PC-3 (cell line): Measurements from ENCODE around the gene ACOX1. TPM values are rescaled to one million over a fixed set of nuclear protein-coding genes. Genes with fewer than 3 reads are reported as not detected.

Experiments used
- ATAC-seq: fragments of 200-7000 bp; cut with Tn5 transposase; 2 replicates; pipeline ENCODE4 v1.9.1; 2020; ENCODE audit warnings: mild to moderate bottlenecking, moderate library complexity
- BruUV-seq: library from RNA; stranded (reverse); fragments of 400-500 nt; replicated peaks from 2 replicates; lab custom pipeline; 2021; lab: Mats Ljungman, UMichigan
- CTCF ChIA-PET: fragments of 300-600 bp; sonication (Branson Sonifier 250); formaldehyde crosslinking; loops from one replicate; lab custom pipeline; 2022; ENCODE audit warnings: antibody characterized with exemption; lab: Charles Lee
- POLR2A ChIA-PET: fragments of 300-600 bp; sonication (Branson Sonifier 250); formaldehyde crosslinking; loops from one replicate; lab custom pipeline; 2022; ENCODE audit warnings: antibody characterized with exemption; ENCODE audit not compliant: unreplicated experiment; lab: Charles Lee
- DNase-seq: peaks from one replicate; pipeline ENCODE4 v3.0.0-alpha.2; 2015
- H2AFZ ChIP-seq: fragments of 300-600 bp; sonication (generic); 2 replicates; pipeline ENCODE4 v1.6.0; 2016; ENCODE audit warnings: antibody characterized with exemption, low read length
- H3F3A ChIP-seq: fragments of 300-600 bp; sonication (generic); one replicate; pipeline ENCODE4 v1.6.0; 2017; ENCODE audit warnings: antibody characterized with exemption, low read length, control low read depth, mild to moderate bottlenecking; ENCODE audit not compliant: unreplicated experiment
- H3K27ac ChIP-seq: fragments of 300-600 bp; sonication (generic); 2 replicates; pipeline ENCODE4 v1.5.1; 2016; ENCODE audit warnings: mild to moderate bottlenecking, low read length
- H3K27me3 ChIP-seq: fragments of 300-600 bp; sonication (generic); 2 replicates; pipeline ENCODE4 v1.6.1; 2016; ENCODE audit warnings: low read length, mixed read lengths
- H3K36me3 ChIP-seq: fragments of 300-600 bp; sonication (generic); 2 replicates; pipeline ENCODE4 v1.6.1; 2016; ENCODE audit warnings: low read depth, mixed run types, low read length, mixed read lengths
- H3K4me1 ChIP-seq: fragments of 300-600 bp; sonication (generic); 2 replicates; pipeline ENCODE4 v1.5.1; 2016; ENCODE audit warnings: low read length; ENCODE audit not compliant: insufficient read depth
- H3K4me2 ChIP-seq: fragments of 300-600 bp; sonication (generic); 2 replicates; pipeline ENCODE4 v1.6.0; 2016; ENCODE audit warnings: low read length
- H3K4me3 ChIP-seq: fragments of 300-600 bp; sonication (generic); 2 replicates; pipeline ENCODE4 v1.5.1; 2016; ENCODE audit warnings: mild to moderate bottlenecking, low read length, mixed read lengths
- H3K79me2 ChIP-seq: fragments of 300-600 bp; sonication (generic); 2 replicates; pipeline ENCODE4 v1.6.1; 2017; ENCODE audit warnings: low read length, mixed read lengths
- H3K9ac ChIP-seq: fragments of 300-600 bp; sonication (generic); 2 replicates; pipeline ENCODE4 v1.6.0; 2016; ENCODE audit warnings: mild to moderate bottlenecking, low read length
- H3K9me2 ChIP-seq: fragments of 300-600 bp; sonication (generic); replicated peaks from 2 replicates; pipeline ENCODE4 v1.6.1; 2016; ENCODE audit warnings: mixed run types, low read length, mixed read lengths
- H3K9me3 ChIP-seq: fragments of 300-600 bp; sonication (generic); 2 replicates; pipeline ENCODE4 v1.6.1; 2016; ENCODE audit warnings: low read length, mixed read lengths
- H4K20me1 ChIP-seq: fragments of 300-600 bp; sonication (generic); 2 replicates; pipeline ENCODE4 v1.6.1; 2016; ENCODE audit warnings: low read length, mixed read lengths
- EZH2 ChIP-seq: fragments of 300-600 bp; sonication (generic); IDR thresholded peaks from one replicate; pipeline ENCODE4 v1.6.1; 2017; ENCODE audit warnings: antibody characterized with exemption, mild to moderate bottlenecking, low read length; ENCODE audit not compliant: unreplicated experiment
- EZH2phosphoT487 ChIP-seq: fragments of 300-600 bp; sonication (generic); IDR thresholded peaks from 2 replicates; pipeline ENCODE4 v1.6.1; 2018; ENCODE audit warnings: mild to moderate bottlenecking, antibody characterized with exemption, low read length, borderline replicate concordance
- intact Hi-C: fragments of 100-400 bp; cut with micrococcal nuclease; formaldehyde crosslinking; loops from 2 replicates; pipeline ENCODE4 v1.9.0; 2023
- total RNA-seq: library from RNA; depleted of rRNA; stranded (reverse); fragments of >200 nt; gene quantifications from 2 replicates; pipeline ENCODE4 v1.2.3, GENCODE V29; 2014
- TF ChIP-seq, protein P1 (sequence below): fragments of 300-600 bp; sonication (generic); conservative IDR thresholded peaks from 2 replicates; pipeline ENCODE4 v1.5.1; 2017; ENCODE audit warnings: antibody characterized with exemption, low read depth, mild to moderate bottlenecking, low read length

ACOX1 gene
- total RNA-seq, 1 experiment from 2014 or later = 63.2 TPM

DNA sequence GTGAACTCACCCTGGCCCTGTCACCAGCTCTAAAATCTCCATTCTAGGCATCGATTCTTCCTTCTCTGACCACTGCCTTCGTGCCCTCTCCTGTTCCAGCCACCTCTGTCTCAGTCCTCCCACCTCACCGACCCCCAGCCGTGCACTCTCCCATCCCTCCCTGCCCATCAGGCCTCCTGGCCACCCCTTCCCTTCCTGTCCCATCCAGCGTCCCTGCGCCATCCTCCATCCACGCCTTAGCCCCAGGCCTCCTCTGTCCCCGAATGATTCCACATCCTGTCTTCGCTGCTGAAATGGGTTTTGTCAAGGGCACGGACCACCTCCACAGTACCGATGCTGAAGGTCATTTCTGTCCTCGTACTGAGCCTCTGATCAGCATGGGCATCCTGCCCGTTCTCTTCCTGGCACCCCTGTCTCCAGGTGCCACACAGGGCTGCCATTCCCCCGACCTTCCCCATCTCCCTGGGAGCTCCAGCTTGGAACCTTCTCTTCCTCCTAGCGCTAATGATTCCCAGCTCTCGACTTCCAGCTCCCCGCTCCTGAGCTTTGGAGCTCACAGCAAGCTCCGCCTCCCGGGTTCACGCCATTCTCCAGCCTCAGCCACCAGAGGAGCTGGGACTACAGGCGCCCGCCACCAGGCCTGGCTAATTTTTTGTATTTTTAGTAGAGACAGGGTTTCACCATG is 84.8 kb downstream of the ACOX1 start:
- Histone ChIP-seq H3K4me2 (no peak overlapping the region), H3K9me2 (no peaks in the 10 kb centered on the region), H3K27ac (no peak overlapping the region), H3K27me3 (no peaks in the 10 kb centered on the region), H3K4me1 (peaks cover 14% of the 10 kb centered on the region), H3K9me3 (no peaks in the 10 kb centered on the region), H3K36me3 (peaks cover 9% of the 10 kb centered on the region; the same call in 1 of the 2 replicates), H3K9ac (no peak overlapping the region), H3K79me2 (peaks cover 30% of the 10 kb centered on the region), H3K4me3 (no peak overlapping the region), H2AFZ (no peak overlapping the region), H4K20me1 (no peaks in the 10 kb centered on the region), H3F3A (peaks cover 9% of the 10 kb centered on the region)
- ChIA-PET CTCF (interaction anchor here (0.6 kb wide), 1 partner anchor 132 kb away, joined by 4 read pairs; no protein-coding TSS in a partner anchor), POLR2A (interaction anchor here (0.6 kb wide), 1 partner anchor 39 kb away, joined by 3 read pairs; the partner anchor contains the start of gene WBP2)
- BruUV-seq = no TSS peak
- ATAC-seq (no peak), DNase-seq (no peak)
- TF ChIP-seq EZH2phosphoT487 (no peak), EZH2 (no peak)
- TF ChIP-seq, protein P1, sequence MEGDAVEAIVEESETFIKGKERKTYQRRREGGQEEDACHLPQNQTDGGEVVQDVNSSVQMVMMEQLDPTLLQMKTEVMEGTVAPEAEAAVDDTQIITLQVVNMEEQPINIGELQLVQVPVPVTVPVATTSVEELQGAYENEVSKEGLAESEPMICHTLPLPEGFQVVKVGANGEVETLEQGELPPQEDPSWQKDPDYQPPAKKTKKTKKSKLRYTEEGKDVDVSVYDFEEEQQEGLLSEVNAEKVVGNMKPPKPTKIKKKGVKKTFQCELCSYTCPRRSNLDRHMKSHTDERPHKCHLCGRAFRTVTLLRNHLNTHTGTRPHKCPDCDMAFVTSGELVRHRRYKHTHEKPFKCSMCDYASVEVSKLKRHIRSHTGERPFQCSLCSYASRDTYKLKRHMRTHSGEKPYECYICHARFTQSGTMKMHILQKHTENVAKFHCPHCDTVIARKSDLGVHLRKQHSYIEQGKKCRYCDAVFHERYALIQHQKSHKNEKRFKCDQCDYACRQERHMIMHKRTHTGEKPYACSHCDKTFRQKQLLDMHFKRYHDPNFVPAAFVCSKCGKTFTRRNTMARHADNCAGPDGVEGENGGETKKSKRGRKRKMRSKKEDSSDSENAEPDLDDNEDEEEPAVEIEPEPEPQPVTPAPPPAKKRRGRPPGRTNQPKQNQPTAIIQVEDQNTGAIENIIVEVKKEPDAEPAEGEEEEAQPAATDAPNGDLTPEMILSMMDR = no peak
- intact Hi-C loops = no loop called here

- no TSS peak for BruUV-seq
- ChIA-PET POLR2A (interaction anchor here (0.6 kb wide), 1 partner anchor 38 kb away, joined by 3 read pairs; the partner anchor contains the start of gene WBP2), CTCF (interaction anchor here (0.6 kb wide), 1 partner anchor 131 kb away, joined by 4 read pairs; no protein-coding TSS in a partner anchor)
Measured at GRCh38 chr17:75893305-75894048, 85.5 kb downstream of the ACOX1 start.

More at GRCh38 chr17:75893305-75894048, 85.5 kb downstream of the ACOX1 start:
- Histone ChIP-seq H3K4me1 (peaks cover 14% of the 10 kb centered on the region), H4K20me1 (no peaks in the 10 kb centered on the region), H3K9me3 (no peaks in the 10 kb centered on the region), H3K9me2 (no peaks in the 10 kb centered on the region), H3K4me3 (no peak overlapping the region), H3K79me2 (peaks cover 30% of the 10 kb centered on the region), H3K36me3 (peaks cover 7% of the 10 kb centered on the region; the same call in 1 of the 2 replicates), H3F3A (peaks cover 9% of the 10 kb centered on the region), H3K4me2 (no peak overlapping the region), H3K27me3 (no peaks in the 10 kb centered on the region), H2AFZ (no peak overlapping the region), H3K9ac (no peak overlapping the region), H3K27ac (no peak overlapping the region)
- no peak for TF ChIP-seq EZH2phosphoT487
- TF ChIP-seq, protein P1 = no peak
- no peak for TF ChIP-seq EZH2
- ATAC-seq = no peak
- no peak for DNase-seq
- intact Hi-C loops = no loop called here
